Measurements from ENCODE around the gene C10orf90. TPM values are rescaled to one million over a fixed set of nuclear protein-coding genes. Genes with fewer than 3 reads are reported as not detected.
A peak's percentile ranks its signal among the peaks of the same experiment; 100 is the strongest.

Gene C10orf90
- total and polyA plus RNA-seq, 8 donors, result 0.32 to 0.64 (median 0.47) TPM; not detected in 5

- no peaks in the 10 kb centered on the region for H3K4me1 ChIP-seq
- intact Hi-C loops (cut with DNase I), result no loop called here
- DNase-seq (no peak), FAIRE-seq (no peak), ATAC-seq (no peak)
- H3K27ac ChIP-seq, result no peak overlapping the region
- no peaks in the 10 kb centered on the region for H3K9me3 ChIP-seq
- no peak for TF ChIP-seq CTCF (IDR thresholded peaks at IDR 0.05)
- no peak overlapping the region for H3K4me3 ChIP-seq
- no peaks in the 10 kb centered on the region for H3K36me3 ChIP-seq
- H3K27me3 ChIP-seq, result no peaks in the 10 kb centered on the region
- WGBS, 2 donors, result 56% methylated on average over 3 of the region's 3 CpGs
Measured at GRCh38 chr10:126617733-126618132, 52.8 kb downstream of the C10orf90 start.

- intact Hi-C loops (cut with DNase I), result no loop called here
- no peaks in the 10 kb centered on the region for H3K4me1 ChIP-seq
- DNase-seq (no peak), FAIRE-seq (no peak), ATAC-seq (no peak)
- WGBS, 2 donors, result 89 to 95% methylated on average over 1 of the region's 1 CpG
- H3K36me3 ChIP-seq, result no peaks in the 10 kb centered on the region
- no peaks in the 10 kb centered on the region for H3K27me3 ChIP-seq
- no peak for TF ChIP-seq CTCF (IDR thresholded peaks at IDR 0.05)
- H3K4me3 ChIP-seq, result no peak overlapping the region
- H3K9me3 ChIP-seq, result no peaks in the 10 kb centered on the region
- H3K27ac ChIP-seq, result peak overlapping the region in 1 of 4 donors; percentile 44
Measured at GRCh38 chr10:126617208-126617607, 53.3 kb downstream of the C10orf90 start.

- Histone ChIP-seq H3K27ac (peak overlapping the region in 1 of 4 donors; percentile 44), H3K4me3 (no peak overlapping the region), H3K4me1 (no peaks in the 10 kb centered on the region), H3K36me3 (no peaks in the 10 kb centered on the region), H3K27me3 (no peaks in the 10 kb centered on the region), H3K9me3 (no peaks in the 10 kb centered on the region)
- DNase-seq (no peak), FAIRE-seq (no peak), ATAC-seq (no peak)
- intact Hi-C loops (cut with DNase I), result no loop called here
- WGBS, 2 donors, result 39 to 51% methylated on average over 3 of the region's 3 CpGs
- TF ChIP-seq CTCF (IDR thresholded peaks at IDR 0.05), result no peak
Measured at GRCh38 chr10:126616737-126617136, 53.8 kb downstream of the C10orf90 start.

- no peak for TF ChIP-seq CTCF (IDR thresholded peaks at IDR 0.05)
- DNase-seq (no peak), ATAC-seq (no peak), FAIRE-seq (no peak)
- intact Hi-C loops (cut with DNase I), result no loop called here
- no peaks in the 10 kb centered on the region for H3K36me3 ChIP-seq
- H3K9me3 ChIP-seq, result no peaks in the 10 kb centered on the region
- H3K4me3 ChIP-seq, result no peak overlapping the region
- no peak overlapping the region for H3K27ac ChIP-seq
- 79 to 89% methylated on average over 2 of the region's 2 CpGs for WGBS, 2 donors
- H3K4me1 ChIP-seq, result no peaks in the 10 kb centered on the region
- no peaks in the 10 kb centered on the region for H3K27me3 ChIP-seq
Measured at GRCh38 chr10:126611303-126611702, 59.2 kb downstream of the C10orf90 start.

- TF ChIP-seq CTCF (IDR thresholded peaks at IDR 0.05), result no peak
- ATAC-seq (no peak), DNase-seq (no peak), FAIRE-seq (no peak)
- intact Hi-C loops (cut with DNase I), result no loop called here
- no peaks in the 10 kb centered on the region for H3K27me3 ChIP-seq
- no peak overlapping the region for H3K4me3 ChIP-seq
- no peaks in the 10 kb centered on the region for H3K4me1 ChIP-seq
- no peaks in the 10 kb centered on the region for H3K36me3 ChIP-seq
- no peak overlapping the region for H3K27ac ChIP-seq
- no peaks in the 10 kb centered on the region for H3K9me3 ChIP-seq
- WGBS, 2 donors, result 69 to 77% methylated on average over 4 of the region's 4 CpGs
Measured at GRCh38 chr10:126609566-126609965, 60.9 kb downstream of the C10orf90 start.
